ENCODE results near the gene BAZ1A. TPM values are rescaled to one million over a fixed set of nuclear protein-coding genes. Genes with fewer than 3 reads are reported as not detected.
"Not testable (repeated sequence)": the region's sequence is repeated elsewhere in the genome, so short reads cannot be mapped to it uniquely, and the experiment has no call there.

Gene BAZ1A
- total and polyA plus RNA-seq, 2 donors (not counting 1 experiment from before 2014, with no cell fraction given): 18.8 to 36.8 TPM

GRCh38 chr14:34806257-34806656, 68.9 kb downstream of the BAZ1A start:
- DNase-seq (no peak), ATAC-seq (ENCODE audit: low read depth) (no peak)
- H3K79me2 ChIP-seq (ENCODE audit: control insufficient read depth, insufficient read depth, low read length): peaks cover 21% of the 10 kb centered on the region
- H3K4me3 ChIP-seq (ENCODE audit: control extremely low read depth in 1 of 5, extremely low read depth in 1 of 5, insufficient read depth in 1 of 5, low read depth in 2 of 5, low read length in 4 of 5): no peak overlapping the region
- POLR2A ChIA-PET: no interaction called here
- no peaks in the 10 kb centered on the region for H3K27me3 ChIP-seq (replicated peaks in 1 of 4; ENCODE audit: control extremely low read depth in 1 of 4, control insufficient read depth in 3 of 4, insufficient read depth in 4 of 4, low read length in 3 of 4)
- TF ChIP-seq EZH2 (IDR thresholded peaks at IDR 0.05; ENCODE audit: borderline replicate concordance, insufficient read depth, low read depth, low read length, poor library complexity, severe bottlenecking) (no peak), CTCF (IDR thresholded peaks at IDR 0.05) (no peak)
- H3K36me3 ChIP-seq (replicated peaks in 1 of 2; ENCODE audit: control extremely low read depth in 1 of 2, control insufficient read depth in 1 of 2, extremely low read depth in 1 of 2, insufficient read depth in 2 of 2, low read length in 1 of 2): peaks cover 7 to 60% of the 10 kb centered on the region in 2 experiments
- no peak overlapping the region for H3K9ac ChIP-seq (ENCODE audit: low read length)
- no peak overlapping the region for H3K27ac ChIP-seq (ENCODE audit: low read length in 2 of 2)
- peaks cover 7% of the 10 kb centered on the region for H3K9me3 Mint-ChIP-seq (ENCODE audit: insufficient read depth)
- H3K27ac Mint-ChIP-seq: no peak overlapping the region
- 100% methylated on average over 1 of the region's 3 CpGs for WGBS (ENCODE audit: insufficient coverage)
- H4K20me1 ChIP-seq (ENCODE audit: control insufficient read depth, insufficient read depth, low read length, poor library complexity, severe bottlenecking): no peaks in the 10 kb centered on the region
- H3K4me2 ChIP-seq (replicated peaks; ENCODE audit: low read depth, low read length, poor library complexity, severe bottlenecking): no peak overlapping the region
- H3K9me3 ChIP-seq (ENCODE audit: control extremely low read depth in 1 of 3, control insufficient read depth in 2 of 3, insufficient read depth in 1 of 3, low read length in 2 of 3): peaks cover 0 to 2% (median 0%) of the 10 kb centered on the region in 3 donors
- no peak overlapping the region for H3K4me3 Mint-ChIP-seq
- CTCF ChIA-PET: no interaction called here
- no peaks in the 10 kb centered on the region for H3K27me3 Mint-ChIP-seq
- no peaks in the 10 kb centered on the region for H3K4me1 ChIP-seq (ENCODE audit: control insufficient read depth in 2 of 2, insufficient read depth in 2 of 2, low read length in 2 of 2)
- intact Hi-C loops (cut with micrococcal nuclease): no loop called here
- no peak overlapping the region for H2AFZ ChIP-seq (ENCODE audit: insufficient read depth, low read depth, low read length, poor library complexity, severe bottlenecking)
- H3K4me1 Mint-ChIP-seq: no peaks in the 10 kb centered on the region

- Histone ChIP-seq H3K27ac (ENCODE audit: low read length in 2 of 2) (no peak overlapping the region), H3K9ac (ENCODE audit: low read length) (no peak overlapping the region), H3K36me3 (replicated peaks in 1 of 2; ENCODE audit: control extremely low read depth in 1 of 2, control insufficient read depth in 1 of 2, extremely low read depth in 1 of 2, insufficient read depth in 2 of 2, low read length in 1 of 2) (peaks cover 11 to 60% of the 10 kb centered on the region in 2 experiments), H3K4me3 (ENCODE audit: control extremely low read depth in 1 of 5, extremely low read depth in 1 of 5, insufficient read depth in 1 of 5, low read depth in 2 of 5, low read length in 4 of 5) (no peak overlapping the region), H2AFZ (ENCODE audit: insufficient read depth, low read depth, low read length, poor library complexity, severe bottlenecking) (no peak overlapping the region), H3K27me3 (replicated peaks in 1 of 4; ENCODE audit: control extremely low read depth in 1 of 4, control insufficient read depth in 3 of 4, insufficient read depth in 4 of 4, low read length in 3 of 4) (no peaks in the 10 kb centered on the region), H3K79me2 (ENCODE audit: control insufficient read depth, insufficient read depth, low read length) (peaks cover 17% of the 10 kb centered on the region), H3K4me1 (ENCODE audit: control insufficient read depth in 2 of 2, insufficient read depth in 2 of 2, low read length in 2 of 2) (no peaks in the 10 kb centered on the region), H4K20me1 (ENCODE audit: control insufficient read depth, insufficient read depth, low read length, poor library complexity, severe bottlenecking) (no peaks in the 10 kb centered on the region), H3K9me3 (ENCODE audit: control extremely low read depth in 1 of 3, control insufficient read depth in 2 of 3, insufficient read depth in 1 of 3, low read length in 2 of 3) (peaks cover 0 to 3% (median 0%) of the 10 kb centered on the region in 3 donors), H3K4me2 (replicated peaks; ENCODE audit: low read depth, low read length, poor library complexity, severe bottlenecking) (no peak overlapping the region)
- no peak overlapping the region for H3K4me3 Mint-ChIP-seq
- ChIA-PET POLR2A (no interaction called here), CTCF (no interaction called here)
- TF ChIP-seq EZH2 (IDR thresholded peaks at IDR 0.05; ENCODE audit: borderline replicate concordance, insufficient read depth, low read depth, low read length, poor library complexity, severe bottlenecking): no peak
- no CpG with 5 or more reads among the region's 3 CpGs for WGBS (ENCODE audit: insufficient coverage)
- no peak for ATAC-seq (ENCODE audit: low read depth)
- no peak overlapping the region for H3K27ac Mint-ChIP-seq
- H3K27me3 Mint-ChIP-seq: no peaks in the 10 kb centered on the region
- DNase-seq: no peak
- intact Hi-C loops (cut with micrococcal nuclease): no loop called here
- peaks cover 7% of the 10 kb centered on the region for H3K9me3 Mint-ChIP-seq (ENCODE audit: insufficient read depth)
- H3K4me1 Mint-ChIP-seq: no peaks in the 10 kb centered on the region
Observed at GRCh38 chr14:34804933-34805332, 70.2 kb downstream of the BAZ1A start.

- H3K27me3 ChIP-seq (replicated peaks in 1 of 4; ENCODE audit: control extremely low read depth in 1 of 4, control insufficient read depth in 3 of 4, insufficient read depth in 4 of 4, low read length in 3 of 4); H3K4me3 ChIP-seq (ENCODE audit: control extremely low read depth in 1 of 5, extremely low read depth in 1 of 5, insufficient read depth in 1 of 5, low read depth in 2 of 5, low read length in 4 of 5); H3K4me3 Mint-ChIP-seq; H3K4me1 Mint-ChIP-seq; H3K79me2 ChIP-seq (ENCODE audit: control insufficient read depth, insufficient read depth, low read length); H4K20me1 ChIP-seq (ENCODE audit: control insufficient read depth, insufficient read depth, low read length, poor library complexity, severe bottlenecking); H3K9me3 ChIP-seq (ENCODE audit: control extremely low read depth in 1 of 3, control insufficient read depth in 2 of 3, insufficient read depth in 1 of 3, low read length in 2 of 3); H3K27ac ChIP-seq (ENCODE audit: low read length in 2 of 2); H2AFZ ChIP-seq (ENCODE audit: insufficient read depth, low read depth, low read length, poor library complexity, severe bottlenecking); H3K4me1 ChIP-seq (ENCODE audit: control insufficient read depth in 2 of 2, insufficient read depth in 2 of 2, low read length in 2 of 2); ATAC-seq (ENCODE audit: low read depth); POLR2A ChIA-PET; H3K9me3 Mint-ChIP-seq (ENCODE audit: insufficient read depth); H3K9ac ChIP-seq (ENCODE audit: low read length); H3K27ac Mint-ChIP-seq; H3K4me2 ChIP-seq (replicated peaks; ENCODE audit: low read depth, low read length, poor library complexity, severe bottlenecking); intact Hi-C loops (cut with micrococcal nuclease); DNase-seq; H3K27me3 Mint-ChIP-seq: not testable (repeated sequence)
- no CpG with 5 or more reads among the region's 2 CpGs for WGBS (ENCODE audit: insufficient coverage)
- CTCF ChIA-PET: interaction anchor here (0.9 to 1.2 kb wide), 2 partner anchors 111 to 184 kb away, joined by 3 to 4 read pairs; partner anchors contain the start of gene SRP54
- peaks cover 18 to 55% of the 10 kb centered on the region in 2 experiments for H3K36me3 ChIP-seq (replicated peaks in 1 of 2; ENCODE audit: control extremely low read depth in 1 of 2, control insufficient read depth in 1 of 2, extremely low read depth in 1 of 2, insufficient read depth in 2 of 2, low read length in 1 of 2)
Observed at GRCh38 chr14:34798861-34799260, 76.3 kb downstream of the BAZ1A start.
